ENCODE results near the gene ALKBH5. TPM values are rescaled to one million over a fixed set of nuclear protein-coding genes. Genes with fewer than 3 reads are reported as not detected.
A peak's percentile ranks its signal among the peaks of the same experiment; 100 is the strongest.

ALKBH5 gene
- total and polyA plus RNA-seq, 7 experiments from 2014 or later: 97.4 to 154 (median 116) TPM

DNA sequence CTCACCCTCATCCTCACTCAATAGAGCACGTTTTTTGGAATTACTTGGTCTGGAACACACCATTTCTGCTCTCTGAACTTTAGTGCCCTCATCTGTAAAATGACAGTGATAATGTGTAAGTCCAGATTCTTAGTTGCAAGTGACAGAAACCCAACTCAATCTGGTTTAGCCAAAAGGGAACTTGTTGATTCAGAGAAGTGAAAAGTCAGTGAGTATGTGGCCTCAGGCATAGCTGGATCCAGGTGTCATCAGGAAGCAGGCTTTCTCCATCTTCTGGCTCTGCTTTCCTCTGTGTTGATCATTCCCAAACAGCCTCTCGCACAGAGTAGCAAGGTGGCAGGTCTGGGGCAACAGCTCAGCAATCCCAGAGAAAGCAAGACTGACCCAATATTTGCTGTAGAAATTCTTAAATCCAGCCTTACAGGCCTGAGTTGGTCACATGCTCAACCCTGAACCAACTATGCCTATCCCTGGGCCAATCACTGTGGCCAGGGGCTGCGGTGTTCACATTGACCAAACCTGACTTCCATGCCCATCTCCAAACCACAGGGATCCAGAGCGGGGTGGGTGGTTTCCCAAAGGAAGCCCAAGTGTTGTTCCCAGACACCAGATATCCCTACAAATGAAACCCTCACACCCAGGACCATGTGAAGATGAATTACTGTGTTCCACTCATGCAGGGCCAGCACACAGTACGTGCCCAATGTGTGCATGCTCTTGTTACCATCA is 23.3 kb upstream of the ALKBH5 start:
- CTCF ChIA-PET: interaction anchor here (0.6 kb wide), 1 partner anchor 29 kb away, joined by 5 read pairs; no protein-coding TSS in a partner anchor
- H3K4me1 ChIP-seq (ENCODE audit: control insufficient read depth in 2 of 2, insufficient read depth in 2 of 2, low read length in 2 of 2): peaks cover 6 to 7% of the 10 kb centered on the region in 2 donors
- H3K27ac Mint-ChIP-seq: peak overlapping the region in 5 of 9 donors; percentile 7 to 78 (median 18)
- peak overlapping the region in 2 of 10 donors; percentile 21 to 34 for H3K4me3 Mint-ChIP-seq
- H3K27me3 ChIP-seq (ENCODE audit: control insufficient read depth in 2 of 2, insufficient read depth in 2 of 2, low read length in 2 of 2): no peaks in the 10 kb centered on the region
- no peak overlapping the region for H3K4me3 ChIP-seq (ENCODE audit: low read length)
- POLR2A ChIA-PET: interaction anchor here (0.7 kb wide), 1 partner anchor 23 kb away, joined by 3 read pairs; no protein-coding TSS in a partner anchor
- no peaks in the 10 kb centered on the region for H3K36me3 ChIP-seq (ENCODE audit: control insufficient read depth in 2 of 3, insufficient read depth in 3 of 3, low read length in 3 of 3)
- DNase-seq (no peak), ATAC-seq (no peak)
- H3K36me3 Mint-ChIP-seq: no peaks in the 10 kb centered on the region
- H3K27me3 Mint-ChIP-seq: no peaks in the 10 kb centered on the region
- intact Hi-C loops (cut with micrococcal nuclease): no loop called here
- H3K27ac ChIP-seq (ENCODE audit: low read depth, low read length): no peak overlapping the region
- H3K9me3 ChIP-seq (ENCODE audit: control insufficient read depth in 2 of 3, low read length in 3 of 3): no peaks in the 10 kb centered on the region
- no peaks in the 10 kb centered on the region for H3K9me3 Mint-ChIP-seq
- H3K4me1 Mint-ChIP-seq: peaks cover 0 to 14% (median 10%) of the 10 kb centered on the region in 7 donors

DNA sequence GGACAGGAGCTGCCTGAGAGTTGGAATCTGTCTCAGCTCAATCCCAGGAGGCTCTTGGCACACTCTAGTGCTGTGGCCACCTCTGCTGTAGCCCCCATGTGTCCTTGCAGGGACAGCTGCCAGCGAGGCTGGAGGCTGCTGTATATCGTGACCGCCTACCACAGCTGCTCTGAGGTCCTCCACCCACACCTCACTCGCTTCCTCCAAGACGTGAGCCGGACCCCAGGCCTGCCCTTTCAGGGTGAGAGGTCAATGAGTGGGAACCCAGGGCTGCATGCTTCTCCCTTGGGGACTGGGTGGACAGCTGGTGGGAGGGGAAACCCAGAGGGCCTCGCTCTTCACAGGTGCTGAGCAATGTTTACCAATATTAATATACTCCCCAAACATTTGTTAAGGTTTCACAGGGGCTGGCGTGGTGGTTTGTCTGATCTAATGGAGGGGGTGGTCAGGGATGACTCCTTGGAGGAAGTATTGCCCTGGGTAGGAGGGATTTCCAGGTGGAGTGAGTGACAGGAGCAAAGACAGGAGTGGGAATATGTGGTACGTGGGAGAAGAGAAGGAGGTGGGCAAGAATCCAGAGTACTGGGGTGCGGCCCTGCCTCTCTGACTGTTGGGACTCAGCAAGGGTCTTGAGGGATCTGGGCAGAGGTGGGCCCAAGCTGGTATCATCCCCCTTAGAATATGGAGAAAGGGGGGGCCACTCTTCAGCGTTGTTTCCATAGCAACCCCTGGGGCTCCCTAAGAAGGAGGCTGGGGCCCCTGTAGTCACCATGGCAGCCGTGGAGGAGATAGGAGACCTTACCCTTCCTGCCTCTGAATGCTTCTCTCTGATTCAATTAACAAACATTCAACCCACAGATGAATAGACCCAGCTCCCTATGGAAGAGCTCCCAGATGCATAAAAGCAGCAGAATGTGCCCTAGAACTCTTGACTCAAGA is 22.2 kb upstream of the ALKBH5 start:
- no peaks in the 10 kb centered on the region for H3K36me3 ChIP-seq (ENCODE audit: control insufficient read depth in 2 of 3, insufficient read depth in 3 of 3, low read length in 3 of 3)
- no peak overlapping the region for H3K4me3 ChIP-seq (ENCODE audit: low read length)
- Mint-ChIP-seq H3K4me3 (no peak overlapping the region), H3K27me3 (no peaks in the 10 kb centered on the region), H3K36me3 (no peaks in the 10 kb centered on the region), H3K4me1 (peaks cover 0 to 14% (median 8%) of the 10 kb centered on the region in 7 donors), H3K27ac (peak overlapping the region in 2 of 9 donors; percentile 45 to 51), H3K9me3 (no peaks in the 10 kb centered on the region)
- DNase-seq (no peak), ATAC-seq (no peak)
- no peaks in the 10 kb centered on the region for H3K9me3 ChIP-seq (ENCODE audit: control insufficient read depth in 2 of 3, low read length in 3 of 3)
- ChIA-PET CTCF (no interaction called here), POLR2A (no interaction called here)
- intact Hi-C loops (cut with micrococcal nuclease): no loop called here
- peaks cover 6 to 7% of the 10 kb centered on the region in 2 donors for H3K4me1 ChIP-seq (ENCODE audit: control insufficient read depth in 2 of 2, insufficient read depth in 2 of 2, low read length in 2 of 2)
- H3K27ac ChIP-seq (ENCODE audit: low read depth, low read length): no peak overlapping the region
- no peaks in the 10 kb centered on the region for H3K27me3 ChIP-seq (ENCODE audit: control insufficient read depth in 2 of 2, insufficient read depth in 2 of 2, low read length in 2 of 2)

DNA sequence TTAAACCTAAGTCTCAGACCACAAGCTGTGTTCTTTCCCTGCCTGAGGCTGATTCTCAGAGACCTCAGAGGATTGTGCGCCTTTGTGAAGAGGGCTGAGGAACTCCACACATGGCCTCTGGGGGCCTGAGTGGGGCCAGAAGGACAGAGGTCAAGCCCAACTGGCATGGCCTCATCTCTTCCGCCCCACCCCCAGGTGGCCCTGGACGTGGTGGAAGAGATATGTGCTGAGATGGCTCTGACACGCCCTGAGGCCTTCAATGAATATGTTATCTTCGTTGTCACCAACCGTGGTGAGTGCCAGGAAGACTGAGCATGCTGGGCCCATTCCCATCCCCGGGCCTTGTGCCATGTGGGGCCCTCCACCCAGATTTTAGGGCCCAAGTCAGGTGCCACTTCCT is 20.1 kb upstream of the ALKBH5 start:
- intact Hi-C loops (cut with micrococcal nuclease): no loop called here
- ATAC-seq: no peak
- no peaks in the 10 kb centered on the region for H3K9me3 Mint-ChIP-seq
- Histone ChIP-seq H3K36me3 (ENCODE audit: control insufficient read depth in 2 of 3, insufficient read depth in 3 of 3, low read length in 3 of 3) (no peaks in the 10 kb centered on the region), H3K4me3 (ENCODE audit: low read length) (no peak overlapping the region), H3K27me3 (ENCODE audit: control insufficient read depth in 2 of 2, insufficient read depth in 2 of 2, low read length in 2 of 2) (no peaks in the 10 kb centered on the region), H3K27ac (ENCODE audit: low read depth, low read length) (no peak overlapping the region), H3K9me3 (ENCODE audit: control insufficient read depth in 2 of 3, low read length in 3 of 3) (no peaks in the 10 kb centered on the region), H3K4me1 (ENCODE audit: control insufficient read depth in 2 of 2, insufficient read depth in 2 of 2, low read length in 2 of 2) (peaks cover 3 to 4% of the 10 kb centered on the region in 2 donors)
- no peak for DNase-seq
- H3K4me1 Mint-ChIP-seq: peaks cover 0 to 5% (median 4%) of the 10 kb centered on the region in 7 donors
- H3K4me3 Mint-ChIP-seq: no peak overlapping the region
- no peaks in the 10 kb centered on the region for H3K36me3 Mint-ChIP-seq
- POLR2A ChIA-PET: no interaction called here
- no peaks in the 10 kb centered on the region for H3K27me3 Mint-ChIP-seq
- H3K27ac Mint-ChIP-seq: no peak overlapping the region
- CTCF ChIA-PET: no interaction called here

DNA sequence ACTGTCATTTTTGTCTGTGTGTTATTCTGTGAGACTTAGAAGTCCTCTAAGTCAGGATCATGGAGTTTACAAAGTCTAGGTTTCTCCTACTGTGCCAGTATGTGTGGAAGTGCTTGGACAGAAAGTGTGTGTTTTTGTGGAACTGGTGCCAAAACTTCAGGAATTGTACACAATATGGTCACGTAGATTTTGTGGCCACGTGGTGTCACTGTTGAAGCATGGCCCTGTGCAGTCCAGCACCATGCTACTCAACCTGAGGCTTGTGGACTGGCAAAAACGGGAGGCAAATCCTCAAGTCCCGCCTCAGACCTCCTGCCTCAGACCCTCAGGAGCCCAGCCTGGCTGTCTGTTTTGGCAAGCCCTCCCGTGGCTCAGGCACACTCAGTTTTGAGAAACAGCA is 16.7 kb upstream of the ALKBH5 start:
- peak overlapping the region in 1 of 9 donors; percentile 49 for H3K27ac Mint-ChIP-seq
- no peak overlapping the region for H3K27ac ChIP-seq (ENCODE audit: low read depth, low read length)
- DNase-seq (no peak), ATAC-seq (no peak)
- no peaks in the 10 kb centered on the region for H3K4me1 ChIP-seq (ENCODE audit: control insufficient read depth in 2 of 2, insufficient read depth in 2 of 2, low read length in 2 of 2)
- H3K27me3 Mint-ChIP-seq: no peaks in the 10 kb centered on the region
- intact Hi-C loops (cut with micrococcal nuclease): no loop called here
- no peaks in the 10 kb centered on the region for H3K36me3 Mint-ChIP-seq
- ChIA-PET POLR2A (interaction anchor here (0.6 kb wide), 1 partner anchor 13 kb away, joined by 3 read pairs; no protein-coding TSS in a partner anchor), CTCF (interaction anchor here (1.4 kb wide), 1 partner anchor 25 kb away, joined by 3 read pairs; no protein-coding TSS in a partner anchor)
- no peaks in the 10 kb centered on the region for H3K36me3 ChIP-seq (ENCODE audit: control insufficient read depth in 2 of 3, insufficient read depth in 3 of 3, low read length in 3 of 3)
- no peaks in the 10 kb centered on the region for H3K9me3 ChIP-seq (ENCODE audit: control insufficient read depth in 2 of 3, low read length in 3 of 3)
- no peak overlapping the region for H3K4me3 Mint-ChIP-seq
- H3K4me1 Mint-ChIP-seq: no peaks in the 10 kb centered on the region
- no peaks in the 10 kb centered on the region for H3K9me3 Mint-ChIP-seq
- no peaks in the 10 kb centered on the region for H3K27me3 ChIP-seq (ENCODE audit: control insufficient read depth in 2 of 2, insufficient read depth in 2 of 2, low read length in 2 of 2)
- H3K4me3 ChIP-seq (ENCODE audit: low read length): no peak overlapping the region

DNA sequence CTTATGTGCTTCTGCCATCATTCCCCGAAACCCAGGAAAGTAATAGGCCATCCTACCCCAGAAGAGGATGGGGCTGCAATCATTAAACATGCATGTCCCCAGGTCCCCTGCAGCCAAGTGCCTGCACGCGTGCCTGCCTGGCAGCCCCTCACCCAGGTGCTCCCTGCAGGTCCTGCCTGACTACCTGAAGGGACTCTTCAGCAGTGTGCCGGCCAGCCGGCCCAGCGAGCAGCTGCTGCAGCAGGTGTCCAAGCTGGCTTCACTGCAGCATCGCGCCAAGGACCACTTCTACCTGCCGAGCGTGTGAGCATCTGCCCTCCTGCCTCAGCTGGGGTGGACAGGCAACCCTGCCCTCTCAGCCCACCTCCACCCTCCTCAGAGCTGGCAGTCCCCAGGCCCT is 16.2 kb upstream of the ALKBH5 start:
- Histone ChIP-seq H3K27me3 (ENCODE audit: control insufficient read depth in 2 of 2, insufficient read depth in 2 of 2, low read length in 2 of 2) (no peaks in the 10 kb centered on the region), H3K4me1 (ENCODE audit: control insufficient read depth in 2 of 2, insufficient read depth in 2 of 2, low read length in 2 of 2) (no peaks in the 10 kb centered on the region), H3K27ac (ENCODE audit: low read depth, low read length) (no peak overlapping the region), H3K9me3 (ENCODE audit: control insufficient read depth in 2 of 3, low read length in 3 of 3) (no peaks in the 10 kb centered on the region), H3K36me3 (ENCODE audit: control insufficient read depth in 2 of 3, insufficient read depth in 3 of 3, low read length in 3 of 3) (no peaks in the 10 kb centered on the region), H3K4me3 (ENCODE audit: low read length) (no peak overlapping the region)
- no peaks in the 10 kb centered on the region for H3K9me3 Mint-ChIP-seq
- no peaks in the 10 kb centered on the region for H3K36me3 Mint-ChIP-seq
- ChIA-PET CTCF (interaction anchor here (1.4 kb wide), 1 partner anchor 26 kb away, joined by 3 read pairs; no protein-coding TSS in a partner anchor), POLR2A (no interaction called here)
- no peaks in the 10 kb centered on the region for H3K27me3 Mint-ChIP-seq
- H3K27ac Mint-ChIP-seq: no peak overlapping the region
- H3K4me1 Mint-ChIP-seq: no peaks in the 10 kb centered on the region
- no peak overlapping the region for H3K4me3 Mint-ChIP-seq
- ATAC-seq (no peak), DNase-seq (no peak)
- intact Hi-C loops (cut with micrococcal nuclease): no loop called here

DNA sequence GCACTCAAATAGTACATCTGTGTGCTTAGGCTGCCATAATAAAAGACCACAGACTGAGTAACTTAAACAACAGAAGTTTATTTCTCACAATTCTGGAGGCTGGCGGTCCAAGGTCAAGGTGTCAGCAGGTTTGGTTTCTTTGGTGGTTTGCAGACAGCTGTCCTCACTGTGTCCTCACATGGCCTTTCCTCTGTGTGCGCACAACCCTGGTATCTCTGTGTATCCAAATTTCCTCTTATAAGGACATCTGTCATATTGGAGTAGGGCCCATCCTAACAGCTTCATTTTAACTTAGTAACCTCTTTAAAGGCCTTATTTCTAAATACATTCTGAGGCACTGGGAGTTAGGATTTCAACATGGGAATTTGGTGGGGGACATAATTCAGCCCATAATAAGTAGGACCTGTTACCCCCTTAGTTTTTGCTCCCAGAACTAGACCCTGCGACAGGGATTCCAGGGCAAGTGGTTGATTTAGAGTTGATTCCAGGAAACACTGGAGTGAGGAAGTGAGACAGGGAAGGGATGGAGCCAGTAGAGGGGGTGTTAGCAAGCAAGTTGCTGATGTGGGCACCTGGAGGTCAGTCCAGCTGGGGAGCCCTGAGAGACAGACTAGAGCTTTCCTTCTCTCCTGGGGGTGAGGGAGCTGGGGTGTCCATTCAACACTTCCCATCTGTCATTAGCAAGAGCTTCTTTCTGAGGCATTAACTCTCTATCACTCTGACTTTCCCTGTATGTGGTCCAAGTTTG is 10.9 kb upstream of the ALKBH5 start:
- Histone ChIP-seq H3K27me3 (ENCODE audit: control insufficient read depth in 2 of 2, insufficient read depth in 2 of 2, low read length in 2 of 2) (no peaks in the 10 kb centered on the region), H3K9me3 (ENCODE audit: control insufficient read depth in 2 of 3, low read length in 3 of 3) (no peaks in the 10 kb centered on the region), H3K36me3 (ENCODE audit: control insufficient read depth in 2 of 3, insufficient read depth in 3 of 3, low read length in 3 of 3) (no peaks in the 10 kb centered on the region), H3K27ac (ENCODE audit: low read depth, low read length) (no peak overlapping the region), H3K4me3 (ENCODE audit: low read length) (no peak overlapping the region), H3K4me1 (ENCODE audit: control insufficient read depth in 2 of 2, insufficient read depth in 2 of 2, low read length in 2 of 2) (no peaks in the 10 kb centered on the region)
- no peak overlapping the region for H3K27ac Mint-ChIP-seq
- intact Hi-C loops (cut with micrococcal nuclease): no loop called here
- ChIA-PET POLR2A (interaction anchor here (0.6 kb wide), 2 partner anchors 398 to 988 kb away, joined by 3 read pairs; no protein-coding TSS in a partner anchor), CTCF (no interaction called here)
- no peak for ATAC-seq
- DNase-seq: no peak
- no peak overlapping the region for H3K4me3 Mint-ChIP-seq
- H3K27me3 Mint-ChIP-seq: no peaks in the 10 kb centered on the region
- no peaks in the 10 kb centered on the region for H3K36me3 Mint-ChIP-seq
- H3K4me1 Mint-ChIP-seq: peaks cover 0 to 6% (median 0%) of the 10 kb centered on the region in 7 donors
- no peaks in the 10 kb centered on the region for H3K9me3 Mint-ChIP-seq

Data from naive thymus-derived CD4-positive, alpha-beta T cell (primary cell).